Measurements from ENCODE around the gene SFTPB.
A peak's percentile ranks its signal among the peaks of the same experiment; 100 is the strongest.
"Not testable (repeated sequence)": the region's sequence is repeated elsewhere in the genome, so short reads cannot be mapped to it uniquely, and the experiment has no call there.

The SFTPB gene

GRCh38 chr2:85675427-85675826 is 7.4 kb upstream of the SFTPB start:
- no peak for DNase-seq

GRCh38 chr2:85674417-85674816 is 6.4 kb upstream of the SFTPB start:
- peak; percentile 17 for DNase-seq

GRCh38 chr2:85673716-85674375 is 5.8 kb upstream of the SFTPB start:
- DNase-seq = peak; percentile 72

GRCh38 chr2:85672456-85672855 is 4.5 kb upstream of the SFTPB start:
- no peak for DNase-seq

GRCh38 chr2:85670416-85670815 is 2.4 kb upstream of the SFTPB start:
- DNase-seq = not testable (repeated sequence)

- DNase-seq = no peak
Measured at GRCh38 chr2:85669549-85669948, 1.6 kb upstream of the SFTPB start.

GRCh38 chr2:85668857-85669142 is 801 bp upstream of the SFTPB start:
- no peak for DNase-seq

- DNase-seq = no peak
Measured at GRCh38 chr2:85667561-85668008, 414 bp downstream of the SFTPB start.

GRCh38 chr2:85666435-85667316 is 1.3 kb downstream of the SFTPB start:
- DNase-seq = no peak

GRCh38 chr2:85666016-85666415 is 2.0 kb downstream of the SFTPB start:
- no peak for DNase-seq

GRCh38 chr2:85665264-85665937 is 2.6 kb downstream of the SFTPB start:
- DNase-seq = no peak

- no peak for DNase-seq
Measured at GRCh38 chr2:85663594-85664565, 4.1 kb downstream of the SFTPB start.

- DNase-seq = peak; percentile 72
Measured at GRCh38 chr2:85662899-85663593, 5.0 kb downstream of the SFTPB start.

GRCh38 chr2:85661139-85661858 is 6.7 kb downstream of the SFTPB start:
- no peak for DNase-seq

GRCh38 chr2:85660725-85661124 is 7.3 kb downstream of the SFTPB start:
- DNase-seq = no peak

GRCh38 chr2:85660301-85660700 is 7.7 kb downstream of the SFTPB start:
- DNase-seq = not testable (repeated sequence)

GRCh38 chr2:85659324-85659981 is 8.5 kb downstream of the SFTPB start:
- DNase-seq = no peak

GRCh38 chr2:85657399-85657798 is 10.6 kb downstream of the SFTPB start:
- not testable (repeated sequence) for DNase-seq

GRCh38 chr2:85656468-85656867 is 11.5 kb downstream of the SFTPB start:
- DNase-seq = no peak

- peak; percentile 63 for DNase-seq
Measured at GRCh38 chr2:85655961-85656417, 12.0 kb downstream of the SFTPB start.
